ENCODE results near the gene NAB2.
A peak's percentile ranks its signal among the peaks of the same experiment; 100 is the strongest.

NAB2 gene

DNA sequence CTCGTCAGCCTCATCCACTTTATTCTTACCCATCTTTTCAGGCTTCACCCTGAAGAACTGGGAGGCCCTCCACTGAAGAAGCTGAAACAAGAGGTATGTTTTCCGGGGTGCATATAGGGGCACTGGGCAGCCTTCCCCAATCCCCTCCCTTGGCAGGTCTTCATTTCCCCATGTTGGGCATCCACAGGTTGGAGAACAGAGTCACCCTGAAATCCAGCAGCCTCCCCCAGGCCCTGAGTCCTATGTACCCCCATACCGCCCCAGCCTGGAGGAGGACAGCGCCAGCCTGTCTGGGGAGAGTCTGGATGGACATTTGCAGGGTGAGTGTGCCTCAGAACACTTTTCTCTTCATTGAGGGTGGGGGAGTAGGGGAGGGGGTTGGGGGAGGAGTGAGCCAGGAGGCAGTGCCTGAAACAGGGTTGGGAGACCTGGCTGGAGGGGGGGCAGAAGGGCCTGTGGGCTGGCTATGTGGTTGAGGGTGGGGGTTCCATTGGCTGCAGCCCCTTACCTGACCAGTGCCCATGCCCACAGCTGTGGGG lies 4.0 kb downstream of the NAB2 start:
- TF ChIP-seq SCRT2 (tag by site-specific recombination; IDR thresholded peaks at IDR 0.05) = 0 out of 2 replicates have a peak, but pooled peaks have one; percentile 28
- TF ChIP-seq HOXD13 (CRISPR knock-in tag; IDR thresholded peaks at IDR 0.05; ENCODE audit: borderline replicate concordance) = no peak
- peaks cover 0 to 61% of the 10 kb centered on the region in 2 experiments; a peak in 1 of 3 replicates for H3K36me3 ChIP-seq (ENCODE audit: control insufficient read depth in 2 of 2, insufficient read depth in 1 of 2, low read length in 2 of 2)

DNA sequence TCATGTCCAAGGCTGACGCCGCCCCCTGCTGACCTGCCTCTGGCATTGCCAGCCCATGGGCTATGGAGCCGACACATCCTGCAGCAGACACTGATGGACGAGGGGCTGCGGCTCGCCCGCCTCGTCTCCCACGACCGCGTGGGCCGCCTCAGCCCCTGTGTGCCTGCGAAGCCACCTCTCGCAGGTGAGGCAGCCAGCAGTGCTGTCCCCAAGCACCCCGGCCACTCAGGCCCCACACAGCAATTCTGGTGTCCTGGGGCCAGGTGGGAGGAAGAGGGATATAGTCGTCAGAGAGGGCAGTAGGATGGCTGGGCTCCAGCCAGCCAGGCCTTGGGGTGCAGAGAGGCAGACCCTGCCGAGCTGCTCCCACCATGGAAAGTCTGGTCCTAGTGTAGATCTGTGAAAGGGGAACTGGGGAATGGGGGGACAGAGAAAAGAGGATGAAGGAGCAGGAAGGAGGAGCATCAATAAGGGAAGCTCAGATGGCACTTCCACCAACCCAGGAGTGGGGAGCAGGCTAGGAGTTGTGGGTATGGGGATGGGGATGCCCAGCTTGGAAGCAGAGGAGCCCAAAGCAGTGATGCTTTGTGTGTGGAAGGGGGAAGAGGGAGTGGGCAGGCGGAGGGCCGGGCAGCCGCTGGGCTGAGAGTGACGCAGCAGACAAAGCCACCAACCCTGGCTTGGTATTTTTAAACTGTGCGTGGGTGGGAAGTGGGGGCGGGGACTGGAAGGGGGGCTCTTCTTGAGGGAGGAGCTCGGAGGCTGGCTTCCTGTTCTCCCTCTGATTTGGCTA lies 4.7 kb downstream of the NAB2 start:
- H3K4me1 ChIP-seq (ENCODE audit: control insufficient read depth, insufficient read depth, low read length) = peaks cover 3% of the 10 kb centered on the region; the same call in 1 of the 2 replicates
- ChIA-PET CTCF (interaction anchor here (0.7 to 3.9 kb wide), 20 partner anchors 8 to 339 kb away, joined by 3 to 48 read pairs (median 6); partner anchors contain the start of genes NEMP1 and STAT6), POLR2A (interaction anchor here (1.0 to 1.5 kb wide), 3 partner anchors 15 to 24 kb away, joined by 4 read pairs; partner anchors contain the start of genes NEMP1 and STAT6)
- peaks cover 0 to 62% of the 10 kb centered on the region in 2 experiments; a peak in 1 of 3 replicates for H3K36me3 ChIP-seq (ENCODE audit: control insufficient read depth in 2 of 2, insufficient read depth in 1 of 2, low read length in 2 of 2)
- no peak overlapping the region for H3K27ac ChIP-seq (ENCODE audit: extremely low read depth, low read depth, low read length)
- no peak overlapping the region for H3K4me3 ChIP-seq (ENCODE audit: low read depth, low read length)
- no peaks in the 10 kb centered on the region for H3K9me3 ChIP-seq (ENCODE audit: control insufficient read depth, insufficient read depth, low read depth, low read length)
- TF ChIP-seq, protein P1, sequence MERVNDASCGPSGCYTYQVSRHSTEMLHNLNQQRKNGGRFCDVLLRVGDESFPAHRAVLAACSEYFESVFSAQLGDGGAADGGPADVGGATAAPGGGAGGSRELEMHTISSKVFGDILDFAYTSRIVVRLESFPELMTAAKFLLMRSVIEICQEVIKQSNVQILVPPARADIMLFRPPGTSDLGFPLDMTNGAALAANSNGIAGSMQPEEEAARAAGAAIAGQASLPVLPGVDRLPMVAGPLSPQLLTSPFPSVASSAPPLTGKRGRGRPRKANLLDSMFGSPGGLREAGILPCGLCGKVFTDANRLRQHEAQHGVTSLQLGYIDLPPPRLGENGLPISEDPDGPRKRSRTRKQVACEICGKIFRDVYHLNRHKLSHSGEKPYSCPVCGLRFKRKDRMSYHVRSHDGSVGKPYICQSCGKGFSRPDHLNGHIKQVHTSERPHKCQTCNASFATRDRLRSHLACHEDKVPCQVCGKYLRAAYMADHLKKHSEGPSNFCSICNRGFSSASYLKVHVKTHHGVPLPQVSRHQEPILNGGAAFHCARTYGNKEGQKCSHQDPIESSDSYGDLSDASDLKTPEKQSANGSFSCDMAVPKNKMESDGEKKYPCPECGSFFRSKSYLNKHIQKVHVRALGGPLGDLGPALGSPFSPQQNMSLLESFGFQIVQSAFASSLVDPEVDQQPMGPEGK (tag by site-specific recombination; IDR thresholded peaks at IDR 0.05) = peak; percentile 3; the same call in 1 of the 2 replicates
- TF ChIP-seq, protein P2, sequence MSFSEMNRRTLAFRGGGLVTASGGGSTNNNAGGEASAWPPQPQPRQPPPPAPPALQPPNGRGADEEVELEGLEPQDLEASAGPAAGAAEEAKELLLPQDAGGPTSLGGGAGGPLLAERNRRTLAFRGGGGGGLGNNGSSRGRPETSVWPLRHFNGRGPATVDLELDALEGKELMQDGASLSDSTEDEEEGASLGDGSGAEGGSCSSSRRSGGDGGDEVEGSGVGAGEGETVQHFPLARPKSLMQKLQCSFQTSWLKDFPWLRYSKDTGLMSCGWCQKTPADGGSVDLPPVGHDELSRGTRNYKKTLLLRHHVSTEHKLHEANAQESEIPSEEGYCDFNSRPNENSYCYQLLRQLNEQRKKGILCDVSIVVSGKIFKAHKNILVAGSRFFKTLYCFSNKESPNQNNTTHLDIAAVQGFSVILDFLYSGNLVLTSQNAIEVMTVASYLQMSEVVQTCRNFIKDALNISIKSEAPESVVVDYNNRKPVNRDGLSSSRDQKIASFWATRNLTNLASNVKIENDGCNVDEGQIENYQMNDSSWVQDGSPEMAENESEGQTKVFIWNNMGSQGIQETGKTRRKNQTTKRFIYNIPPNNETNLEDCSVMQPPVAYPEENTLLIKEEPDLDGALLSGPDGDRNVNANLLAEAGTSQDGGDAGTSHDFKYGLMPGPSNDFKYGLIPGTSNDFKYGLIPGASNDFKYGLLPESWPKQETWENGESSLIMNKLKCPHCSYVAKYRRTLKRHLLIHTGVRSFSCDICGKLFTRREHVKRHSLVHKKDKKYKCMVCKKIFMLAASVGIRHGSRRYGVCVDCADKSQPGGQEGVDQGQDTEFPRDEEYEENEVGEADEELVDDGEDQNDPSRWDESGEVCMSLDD (tag by site-specific recombination; IDR thresholded peaks at IDR 0.05) = no peak
- TF ChIP-seq ZNF391 (tag by site-specific recombination; IDR thresholded peaks at IDR 0.05; ENCODE audit: borderline replicate concordance, low read depth) (no peak), SP7 (tag by site-specific recombination; IDR thresholded peaks at IDR 0.05) (0 out of 2 replicates have a peak, but pooled peaks have one; percentile 12), ZNF654 (tag by site-specific recombination; IDR thresholded peaks at IDR 0.05; ENCODE audit: low read depth) (0 out of 2 replicates have a peak, but pooled peaks have one; percentile 55), ZNF600 (tag by site-specific recombination; IDR thresholded peaks at IDR 0.05) (peak; percentile 58), SCRT2 (tag by site-specific recombination; IDR thresholded peaks at IDR 0.05) (no peak), ZFP41 (tag by site-specific recombination; IDR thresholded peaks at IDR 0.05; ENCODE audit: borderline replicate concordance) (no peak), EGR2 (tag by site-specific recombination; IDR thresholded peaks at IDR 0.05; ENCODE audit: low read depth) (peak; percentile 69), TCF7L2 (IDR thresholded peaks at IDR 0.05; ENCODE audit: borderline replicate concordance, low read depth, low read length) (no peak), ZNF324 (tag by site-specific recombination; IDR thresholded peaks at IDR 0.05) (no peak), ZNF555 (tag by site-specific recombination; conservative IDR thresholded peaks at IDR 0.05) (no peak)
- TF ChIP-seq, protein P3, sequence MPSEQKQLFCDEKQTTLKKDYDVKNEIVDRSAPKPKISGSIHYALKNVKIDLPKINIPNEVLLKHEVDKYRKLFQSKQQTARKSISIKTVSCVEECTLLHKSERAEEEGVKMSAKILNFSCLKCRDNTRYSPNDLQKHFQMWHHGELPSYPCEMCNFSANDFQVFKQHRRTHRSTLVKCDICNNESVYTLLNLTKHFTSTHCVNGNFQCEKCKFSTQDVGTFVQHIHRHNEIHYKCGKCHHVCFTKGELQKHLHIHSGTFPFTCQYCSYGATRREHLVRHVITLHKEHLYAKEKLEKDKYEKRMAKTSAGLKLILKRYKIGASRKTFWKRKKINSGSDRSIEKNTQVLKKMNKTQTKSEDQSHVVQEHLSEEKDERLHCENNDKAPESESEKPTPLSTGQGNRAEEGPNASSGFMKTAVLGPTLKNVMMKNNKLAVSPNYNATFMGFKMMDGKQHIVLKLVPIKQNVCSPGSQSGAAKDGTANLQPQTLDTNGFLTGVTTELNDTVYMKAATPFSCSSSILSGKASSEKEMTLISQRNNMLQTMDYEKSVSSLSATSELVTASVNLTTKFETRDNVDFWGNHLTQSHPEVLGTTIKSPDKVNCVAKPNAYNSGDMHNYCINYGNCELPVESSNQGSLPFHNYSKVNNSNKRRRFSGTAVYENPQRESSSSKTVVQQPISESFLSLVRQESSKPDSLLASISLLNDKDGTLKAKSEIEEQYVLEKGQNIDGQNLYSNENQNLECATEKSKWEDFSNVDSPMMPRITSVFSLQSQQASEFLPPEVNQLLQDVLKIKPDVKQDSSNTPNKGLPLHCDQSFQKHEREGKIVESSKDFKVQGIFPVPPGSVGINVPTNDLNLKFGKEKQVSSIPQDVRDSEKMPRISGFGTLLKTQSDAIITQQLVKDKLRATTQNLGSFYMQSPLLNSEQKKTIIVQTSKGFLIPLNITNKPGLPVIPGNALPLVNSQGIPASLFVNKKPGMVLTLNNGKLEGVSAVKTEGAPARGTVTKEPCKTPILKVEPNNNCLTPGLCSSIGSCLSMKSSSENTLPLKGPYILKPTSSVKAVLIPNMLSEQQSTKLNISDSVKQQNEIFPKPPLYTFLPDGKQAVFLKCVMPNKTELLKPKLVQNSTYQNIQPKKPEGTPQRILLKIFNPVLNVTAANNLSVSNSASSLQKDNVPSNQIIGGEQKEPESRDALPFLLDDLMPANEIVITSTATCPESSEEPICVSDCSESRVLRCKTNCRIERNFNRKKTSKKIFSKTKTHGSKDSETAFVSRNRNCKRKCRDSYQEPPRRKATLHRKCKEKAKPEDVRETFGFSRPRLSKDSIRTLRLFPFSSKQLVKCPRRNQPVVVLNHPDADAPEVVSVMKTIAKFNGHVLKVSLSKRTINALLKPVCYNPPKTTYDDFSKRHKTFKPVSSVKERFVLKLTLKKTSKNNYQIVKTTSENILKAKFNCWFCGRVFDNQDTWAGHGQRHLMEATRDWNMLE (tag by site-specific recombination; conservative IDR thresholded peaks at IDR 0.05; ENCODE audit: low read depth) = no peak
- TF ChIP-seq, protein P4, sequence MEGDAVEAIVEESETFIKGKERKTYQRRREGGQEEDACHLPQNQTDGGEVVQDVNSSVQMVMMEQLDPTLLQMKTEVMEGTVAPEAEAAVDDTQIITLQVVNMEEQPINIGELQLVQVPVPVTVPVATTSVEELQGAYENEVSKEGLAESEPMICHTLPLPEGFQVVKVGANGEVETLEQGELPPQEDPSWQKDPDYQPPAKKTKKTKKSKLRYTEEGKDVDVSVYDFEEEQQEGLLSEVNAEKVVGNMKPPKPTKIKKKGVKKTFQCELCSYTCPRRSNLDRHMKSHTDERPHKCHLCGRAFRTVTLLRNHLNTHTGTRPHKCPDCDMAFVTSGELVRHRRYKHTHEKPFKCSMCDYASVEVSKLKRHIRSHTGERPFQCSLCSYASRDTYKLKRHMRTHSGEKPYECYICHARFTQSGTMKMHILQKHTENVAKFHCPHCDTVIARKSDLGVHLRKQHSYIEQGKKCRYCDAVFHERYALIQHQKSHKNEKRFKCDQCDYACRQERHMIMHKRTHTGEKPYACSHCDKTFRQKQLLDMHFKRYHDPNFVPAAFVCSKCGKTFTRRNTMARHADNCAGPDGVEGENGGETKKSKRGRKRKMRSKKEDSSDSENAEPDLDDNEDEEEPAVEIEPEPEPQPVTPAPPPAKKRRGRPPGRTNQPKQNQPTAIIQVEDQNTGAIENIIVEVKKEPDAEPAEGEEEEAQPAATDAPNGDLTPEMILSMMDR (tag by site-specific recombination; IDR thresholded peaks at IDR 0.05) = peak; percentile 59
- TF ChIP-seq, protein P5, sequence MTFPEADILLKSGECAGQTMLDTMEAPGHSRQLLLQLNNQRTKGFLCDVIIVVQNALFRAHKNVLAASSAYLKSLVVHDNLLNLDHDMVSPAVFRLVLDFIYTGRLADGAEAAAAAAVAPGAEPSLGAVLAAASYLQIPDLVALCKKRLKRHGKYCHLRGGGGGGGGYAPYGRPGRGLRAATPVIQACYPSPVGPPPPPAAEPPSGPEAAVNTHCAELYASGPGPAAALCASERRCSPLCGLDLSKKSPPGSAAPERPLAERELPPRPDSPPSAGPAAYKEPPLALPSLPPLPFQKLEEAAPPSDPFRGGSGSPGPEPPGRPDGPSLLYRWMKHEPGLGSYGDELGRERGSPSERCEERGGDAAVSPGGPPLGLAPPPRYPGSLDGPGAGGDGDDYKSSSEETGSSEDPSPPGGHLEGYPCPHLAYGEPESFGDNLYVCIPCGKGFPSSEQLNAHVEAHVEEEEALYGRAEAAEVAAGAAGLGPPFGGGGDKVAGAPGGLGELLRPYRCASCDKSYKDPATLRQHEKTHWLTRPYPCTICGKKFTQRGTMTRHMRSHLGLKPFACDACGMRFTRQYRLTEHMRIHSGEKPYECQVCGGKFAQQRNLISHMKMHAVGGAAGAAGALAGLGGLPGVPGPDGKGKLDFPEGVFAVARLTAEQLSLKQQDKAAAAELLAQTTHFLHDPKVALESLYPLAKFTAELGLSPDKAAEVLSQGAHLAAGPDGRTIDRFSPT (tag by site-specific recombination; IDR thresholded peaks at IDR 0.05) = peak; percentile 37; the same call in 1 of the 2 replicates

More for the DNA sequence above, 4.0 kb downstream of the NAB2 start:
- CTCF ChIA-PET = interaction anchor here (0.7 to 3.9 kb wide), 26 partner anchors 9 to 339 kb away, joined by 3 to 48 read pairs (median 6); partner anchors contain the start of genes NEMP1 and STAT6
- no peak overlapping the region for H3K27ac ChIP-seq (ENCODE audit: extremely low read depth, low read depth, low read length)
- H3K4me1 ChIP-seq (ENCODE audit: control insufficient read depth, insufficient read depth, low read length) = peaks cover 3% of the 10 kb centered on the region; the same call in 1 of the 2 replicates
- no peak overlapping the region for H3K4me3 ChIP-seq (ENCODE audit: low read depth, low read length)
- POLR2A ChIA-PET = interaction anchor here (1.3 to 1.8 kb wide), 3 partner anchors 14 to 24 kb away, joined by 4 to 5 read pairs (median 4); partner anchors contain the start of gene NEMP1
- H3K9me3 ChIP-seq (ENCODE audit: control insufficient read depth, insufficient read depth, low read depth, low read length) = no peaks in the 10 kb centered on the region
